DOHH2 (cell line): ENCODE measurements around the gene CACNA1I.

Source experiments
- CTCF ChIP-seq: fragments of 200-600 bp; sonication (generic); IDR thresholded peaks from one replicate; pipeline ENCODE4 v1.5.1; 2014; ENCODE audit warnings: antibody characterized with exemption, mild to moderate bottlenecking, low read depth, low read length; ENCODE audit not compliant: poor library complexity, severe bottlenecking
- EZH2phosphoT487 ChIP-seq: fragments of 200-600 bp; sonication (generic); IDR thresholded peaks from 2 replicates; pipeline ENCODE4 v1.6.1; 2017; ENCODE audit warnings: borderline replicate concordance, mild to moderate bottlenecking, antibody characterized with exemption, low read length, moderate library complexity, mixed read lengths

DNA sequence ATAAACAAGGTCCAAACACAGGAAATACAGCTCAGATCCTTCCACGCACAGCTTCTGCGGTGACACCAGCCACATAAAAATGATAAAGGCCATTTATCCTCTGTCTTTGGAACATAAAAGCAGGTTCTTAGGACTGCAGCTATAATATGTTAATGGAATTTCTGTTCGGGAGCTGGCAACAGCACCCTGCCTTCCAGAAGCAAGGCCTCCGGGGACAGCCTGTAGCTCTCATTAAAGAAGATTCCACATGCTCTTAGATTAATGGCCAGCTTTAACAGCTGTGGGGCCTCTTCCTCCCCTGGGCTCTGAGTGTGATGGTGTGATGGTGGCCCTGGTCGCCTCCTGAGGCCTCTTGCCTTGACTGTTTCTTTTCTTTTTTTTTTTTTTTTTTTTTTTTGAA is 137.3 kb downstream of the CACNA1I start:
- TF ChIP-seq CTCF (no peak), EZH2phosphoT487 (no peak)
